Measurements from ENCODE around the gene POLR3H.
A peak's percentile ranks its signal among the peaks of the same experiment; 100 is the strongest.

The POLR3H gene

GRCh38 chr22:41528132-41528766 lies 16.0 kb downstream of the POLR3H start:
- TF ChIP-seq CTCF (IDR thresholded peaks at IDR 0.05; ENCODE audit: insufficient read depth, low read length, poor library complexity, severe bottlenecking) = no peak
- no peak overlapping the region for H3K4me3 ChIP-seq (replicated peaks; ENCODE audit: low read depth, low read length)
- H3K36me3 ChIP-seq (ENCODE audit: control insufficient read depth, insufficient read depth, low read length) = peaks cover 79% of the 10 kb centered on the region
- no peak for DNase-seq (ENCODE audit: extremely low read depth, insufficient read length)
- no peaks in the 10 kb centered on the region for H3K27me3 ChIP-seq (replicated peaks; ENCODE audit: control insufficient read depth, insufficient read depth, low read length)

GRCh38 chr22:41526830-41527799 lies 17.2 kb downstream of the POLR3H start:
- Histone ChIP-seq H3K36me3 (ENCODE audit: control insufficient read depth, insufficient read depth, low read length) (peaks cover 78% of the 10 kb centered on the region), H3K27me3 (replicated peaks; ENCODE audit: control insufficient read depth, insufficient read depth, low read length) (no peaks in the 10 kb centered on the region), H3K4me3 (replicated peaks; ENCODE audit: low read depth, low read length) (no peak overlapping the region)
- DNase-seq (ENCODE audit: extremely low read depth, insufficient read length) = peak; percentile 60
- TF ChIP-seq CTCF (IDR thresholded peaks at IDR 0.05; ENCODE audit: insufficient read depth, low read length, poor library complexity, severe bottlenecking) = peak; percentile 94

- TF ChIP-seq CTCF (IDR thresholded peaks at IDR 0.05; ENCODE audit: insufficient read depth, low read length, poor library complexity, severe bottlenecking) = no peak
- Histone ChIP-seq H3K36me3 (ENCODE audit: control insufficient read depth, insufficient read depth, low read length) (peaks cover 70% of the 10 kb centered on the region), H3K4me3 (replicated peaks; ENCODE audit: low read depth, low read length) (no peak overlapping the region), H3K27me3 (replicated peaks; ENCODE audit: control insufficient read depth, insufficient read depth, low read length) (no peaks in the 10 kb centered on the region)
- no peak for DNase-seq (ENCODE audit: extremely low read depth, insufficient read length)
These were observed 17.9 kb downstream of the POLR3H start for GRCh38 chr22:41526226-41526829.

GRCh38 chr22:41525450-41526225 lies 18.6 kb downstream of the POLR3H start:
- Histone ChIP-seq H3K4me3 (replicated peaks; ENCODE audit: low read depth, low read length) (no peak overlapping the region), H3K36me3 (ENCODE audit: control insufficient read depth, insufficient read depth, low read length) (peaks cover 63% of the 10 kb centered on the region), H3K27me3 (replicated peaks; ENCODE audit: control insufficient read depth, insufficient read depth, low read length) (no peaks in the 10 kb centered on the region)
- TF ChIP-seq CTCF (IDR thresholded peaks at IDR 0.05; ENCODE audit: insufficient read depth, low read length, poor library complexity, severe bottlenecking) = no peak
- no peak for DNase-seq (ENCODE audit: extremely low read depth, insufficient read length)

GRCh38 chr22:41524809-41525449 lies 19.3 kb downstream of the POLR3H start:
- Histone ChIP-seq H3K27me3 (replicated peaks; ENCODE audit: control insufficient read depth, insufficient read depth, low read length) (no peaks in the 10 kb centered on the region), H3K36me3 (ENCODE audit: control insufficient read depth, insufficient read depth, low read length) (peaks cover 59% of the 10 kb centered on the region), H3K4me3 (replicated peaks; ENCODE audit: low read depth, low read length) (no peak overlapping the region)
- no peak for DNase-seq (ENCODE audit: extremely low read depth, insufficient read length)
- no peak for TF ChIP-seq CTCF (IDR thresholded peaks at IDR 0.05; ENCODE audit: insufficient read depth, low read length, poor library complexity, severe bottlenecking)
